HEK293 (cell line): Measurements from ENCODE around the gene PCSK5.

ENCODE experiments used
- CTCF ChIA-PET: fragments of 350-600 bp; formaldehyde crosslinking; extraction: SDS; loops from one replicate; lab custom pipeline; 2021; ENCODE audit warnings: antibody characterized with exemption; lab: Yijun Ruan, JAX
- POLR2A ChIA-PET: fragments of 300-600 bp; formaldehyde crosslinking; extraction: SDS; loops from one replicate; lab custom pipeline; 2020; ENCODE audit warnings: antibody characterized with exemption, inconsistent platforms; lab: Yijun Ruan, JAX
- H3K27ac ChIP-seq: fragments of 200-500 bp; sonication (Bioruptor generic); 2 replicates; pipeline ENCODE4 v1.5.1; 2014; ENCODE audit warnings: low read depth, low read length, control low read depth, inconsistent platforms; ENCODE audit errors: extremely low read depth
- H3K36me3 ChIP-seq, 2 experiments: fragments of 200-500 bp in 1 of 2; sonication (Bioruptor generic) in 1 of 2; 1 replicate in 1 of 2; 2 replicates in 1 of 2; pipeline ENCODE4 v1.5.1; 2014 to 2017; ENCODE audit warnings: inconsistent platforms in 2 of 2, low read length in 2 of 2; ENCODE audit not compliant: control insufficient read depth in 2 of 2, insufficient read depth in 1 of 2
- H3K4me1 ChIP-seq: fragments of 200-500 bp; sonication (Bioruptor generic); 2 replicates; pipeline ENCODE4 v1.5.1; 2014; ENCODE audit warnings: mild to moderate bottlenecking, low read length, inconsistent platforms; ENCODE audit not compliant: control insufficient read depth, insufficient read depth
- H3K4me3 ChIP-seq: 2 replicates; pipeline ENCODE4 v1.5.1; 2011; ENCODE audit warnings: low read depth, mild to moderate bottlenecking, control low read depth, low read length, moderate library complexity
- H3K9me3 ChIP-seq: fragments of 200-500 bp; sonication (Bioruptor generic); 2 replicates; pipeline ENCODE4 v1.5.1; 2014; ENCODE audit warnings: low read depth, low read length, inconsistent platforms; ENCODE audit not compliant: control insufficient read depth, insufficient read depth
- FEZF1 ChIP-seq: fragments of 450-650 bp; formaldehyde crosslinking; IDR thresholded peaks from 2 replicates; pipeline ENCODE4 v1.5.1; 2016; ENCODE audit warnings: missing biosample characterization, missing genetic modification characterization
- GFI1B ChIP-seq: fragments of 450-650 bp; formaldehyde crosslinking; IDR thresholded peaks from 2 replicates; pipeline ENCODE4 v1.5.1; 2016; ENCODE audit warnings: missing biosample characterization, missing genetic modification characterization
- GLIS1 ChIP-seq: fragments of 450-650 bp; formaldehyde crosslinking; IDR thresholded peaks from 2 replicates; pipeline ENCODE4 v1.5.1; 2016; ENCODE audit warnings: missing biosample characterization, missing genetic modification characterization
- KLF1 ChIP-seq: fragments of 450-650 bp; formaldehyde crosslinking; IDR thresholded peaks from 2 replicates; pipeline ENCODE4 v1.5.1; 2016; ENCODE audit warnings: missing biosample characterization, missing genetic modification characterization
- KLF16 ChIP-seq: fragments of 450-650 bp; formaldehyde crosslinking; IDR thresholded peaks from 2 replicates; pipeline ENCODE4 v1.5.1; 2017; ENCODE audit warnings: missing biosample characterization, missing genetic modification characterization
- MZF1 ChIP-seq: fragments of 450-650 bp; formaldehyde crosslinking; IDR thresholded peaks from 2 replicates; pipeline ENCODE4 v1.5.1; 2017; ENCODE audit warnings: missing biosample characterization, missing genetic modification characterization, borderline replicate concordance
- SP7 ChIP-seq: fragments of 450-650 bp; formaldehyde crosslinking; IDR thresholded peaks from 2 replicates; pipeline ENCODE4 v1.5.1; 2016; ENCODE audit warnings: missing biosample characterization, missing genetic modification characterization
- TRIM28 ChIP-seq: IDR thresholded peaks from 2 replicates; pipeline ENCODE4 v1.6.1; 2011; ENCODE audit warnings: low read length, control low read depth, borderline replicate concordance
- YY2 ChIP-seq: fragments of 450-650 bp; formaldehyde crosslinking; IDR thresholded peaks from 2 replicates; pipeline ENCODE4 v1.5.1; 2016; ENCODE audit warnings: missing biosample characterization, missing genetic modification characterization
- ZNF23 ChIP-seq: fragments of 450-650 bp; formaldehyde crosslinking; IDR thresholded peaks from 2 replicates; pipeline ENCODE4 v1.5.1; 2016; ENCODE audit warnings: missing biosample characterization, missing genetic modification characterization, borderline replicate concordance
- ZNF24 ChIP-seq: fragments of 450-650 bp; formaldehyde crosslinking; IDR thresholded peaks from 2 replicates; pipeline ENCODE4 v1.5.1; 2016; ENCODE audit warnings: missing biosample characterization, missing genetic modification characterization
- ZNF292 ChIP-seq: fragments of 450-650 bp; formaldehyde crosslinking; IDR thresholded peaks from 2 replicates; pipeline ENCODE4 v1.5.1; 2016; ENCODE audit warnings: low read depth, missing biosample characterization, missing genetic modification characterization, borderline replicate concordance
- ZNF366 ChIP-seq: fragments of 450-650 bp; formaldehyde crosslinking; conservative IDR thresholded peaks from 2 replicates; pipeline ENCODE4 v1.5.1; 2016; ENCODE audit warnings: missing biosample characterization, missing genetic modification characterization
- ZNF394 ChIP-seq: fragments of 450-650 bp; formaldehyde crosslinking; IDR thresholded peaks from 2 replicates; pipeline ENCODE4 v1.5.1; 2016; ENCODE audit warnings: missing biosample characterization, missing genetic modification characterization, mild to moderate bottlenecking, moderate library complexity, borderline replicate concordance
- ZNF404 ChIP-seq: fragments of 450-650 bp; formaldehyde crosslinking; IDR thresholded peaks from 2 replicates; pipeline ENCODE4 v1.5.1; 2017; ENCODE audit warnings: missing biosample characterization, missing genetic modification characterization
- ZNF660 ChIP-seq: fragments of 450-650 bp; IDR thresholded peaks from 2 replicates; pipeline ENCODE4 v1.5.1; 2018; ENCODE audit warnings: missing biosample characterization, mild to moderate bottlenecking, missing genetic modification characterization
- ZNF76 ChIP-seq: fragments of 450-650 bp; formaldehyde crosslinking; IDR thresholded peaks from 2 replicates; pipeline ENCODE4; 2016; ENCODE audit warnings: low read depth, missing biosample characterization, missing genetic modification characterization, borderline replicate concordance
- ZNF837 ChIP-seq: fragments of 450-650 bp; formaldehyde crosslinking; IDR thresholded peaks from 2 replicates; pipeline ENCODE4 v1.5.1; 2016; ENCODE audit warnings: missing biosample characterization, missing genetic modification characterization
- TF ChIP-seq, protein P1 (sequence below): fragments of 450-650 bp; formaldehyde crosslinking; IDR thresholded peaks from 2 replicates; pipeline ENCODE4 v1.5.1; 2017; ENCODE audit warnings: missing biosample characterization, missing genetic modification characterization
- TF ChIP-seq, protein P2 (sequence below): fragments of 450-650 bp; formaldehyde crosslinking; IDR thresholded peaks from 2 replicates; pipeline ENCODE4 v1.5.1; 2016; ENCODE audit warnings: missing biosample characterization, missing genetic modification characterization
- TF ChIP-seq, protein P3 (sequence below): fragments of 450-650 bp; formaldehyde crosslinking; optimal IDR thresholded peaks from 2 replicates; pipeline ENCODE3; 2016; ENCODE audit warnings: missing biosample characterization, mild to moderate bottlenecking, missing genetic modification characterization
- TF ChIP-seq, protein P4 (sequence below): fragments of 450-650 bp; formaldehyde crosslinking; conservative IDR thresholded peaks from 2 replicates; pipeline ENCODE4 v1.5.1; 2016; ENCODE audit warnings: low read depth, missing biosample characterization, missing genetic modification characterization
- TF ChIP-seq, protein P5 (sequence below): fragments of 450-650 bp; formaldehyde crosslinking; IDR thresholded peaks from 2 replicates; pipeline ENCODE4 v1.5.1; 2016; ENCODE audit warnings: missing biosample characterization, missing genetic modification characterization
- TF ChIP-seq, protein P6 (sequence below): fragments of 450-650 bp; formaldehyde crosslinking; IDR thresholded peaks from 2 replicates; pipeline ENCODE4 v1.5.1; 2016; ENCODE audit warnings: missing biosample characterization, missing genetic modification characterization

PCSK5 gene

DNA sequence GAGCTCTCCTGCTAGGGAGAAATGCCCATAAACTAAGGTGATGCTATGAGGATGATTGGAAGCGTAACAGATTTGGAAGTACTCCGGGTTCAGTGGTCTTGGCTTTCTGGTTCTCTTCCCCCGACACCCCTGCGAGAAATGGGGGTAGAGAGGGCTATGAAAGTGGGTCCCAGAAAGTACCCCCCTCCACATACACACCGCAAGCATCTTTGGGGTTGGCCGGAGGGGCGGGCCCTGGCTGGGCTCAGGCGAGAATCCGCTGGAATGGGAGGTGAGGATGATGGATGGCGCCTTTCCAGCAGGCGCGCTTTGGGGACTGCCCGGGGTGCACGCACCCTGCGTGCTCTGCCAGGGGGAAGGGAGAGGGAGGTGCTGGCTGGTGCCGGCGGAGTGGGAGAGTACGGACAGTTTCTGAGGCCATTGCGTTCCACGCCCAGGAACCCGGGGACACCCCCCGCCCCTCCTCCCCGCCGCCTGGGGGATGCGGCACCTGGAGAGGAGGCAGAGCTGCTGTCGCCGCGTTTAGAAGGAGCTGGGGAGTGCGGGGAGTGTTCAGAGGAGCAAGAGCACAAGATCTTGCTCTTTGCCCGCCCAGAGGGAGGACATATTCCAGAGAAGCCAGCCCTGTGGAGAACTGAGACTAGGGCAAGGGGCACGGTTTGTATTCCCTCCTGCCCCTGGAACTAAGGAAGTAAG, 1.9 kb downstream of the PCSK5 start:
- Histone ChIP-seq H3K36me3 (no peaks in the 10 kb centered on the region), H3K4me1 (peaks cover 11% of the 10 kb centered on the region), H3K4me3 (peak overlapping the region; percentile 81), H3K27ac (peak overlapping the region; percentile 11; the same call in 1 of the 2 replicates), H3K9me3 (no peaks in the 10 kb centered on the region)
- ChIA-PET CTCF (interaction anchor here (0.7 to 1.2 kb wide), 2 partner anchors 26 to 268 kb away, joined by 3 read pairs; no protein-coding TSS in a partner anchor), POLR2A (interaction anchor here (0.9 to 2.4 kb wide), 3 partner anchors 11 to 87 kb away, joined by 3 to 19 read pairs (median 4); no protein-coding TSS in a partner anchor)
- TF ChIP-seq ZNF660 (tag by site-specific recombination) (0 out of 2 replicates have a peak, but pooled peaks have one; percentile 14), ZNF76 (tag by site-specific recombination) (no peak), SP7 (tag by site-specific recombination) (peak; percentile 69), ZNF837 (tag by site-specific recombination) (no peak), YY2 (no peak), ZNF23 (tag by site-specific recombination) (no peak), TRIM28 (no peak), ZNF404 (tag by site-specific recombination) (no peak), ZNF394 (tag by site-specific recombination) (0 out of 2 replicates have a peak, but pooled peaks have one; percentile 26), FEZF1 (tag by site-specific recombination) (no peak), ZNF24 (tag by site-specific recombination) (peak; percentile 31; the same call in 1 of the 2 replicates), KLF1 (tag by site-specific recombination) (peak; percentile 58), KLF16 (tag by site-specific recombination) (peak; percentile 88), ZNF366 (tag by site-specific recombination) (peak; percentile 77), GFI1B (tag by site-specific recombination) (no peak), MZF1 (tag by site-specific recombination) (0 out of 2 replicates have a peak, but pooled peaks have one; percentile 28), GLIS1 (tag by site-specific recombination) (peak; percentile 79), ZNF292 (tag by site-specific recombination) (no peak)
- TF ChIP-seq, protein P1, sequence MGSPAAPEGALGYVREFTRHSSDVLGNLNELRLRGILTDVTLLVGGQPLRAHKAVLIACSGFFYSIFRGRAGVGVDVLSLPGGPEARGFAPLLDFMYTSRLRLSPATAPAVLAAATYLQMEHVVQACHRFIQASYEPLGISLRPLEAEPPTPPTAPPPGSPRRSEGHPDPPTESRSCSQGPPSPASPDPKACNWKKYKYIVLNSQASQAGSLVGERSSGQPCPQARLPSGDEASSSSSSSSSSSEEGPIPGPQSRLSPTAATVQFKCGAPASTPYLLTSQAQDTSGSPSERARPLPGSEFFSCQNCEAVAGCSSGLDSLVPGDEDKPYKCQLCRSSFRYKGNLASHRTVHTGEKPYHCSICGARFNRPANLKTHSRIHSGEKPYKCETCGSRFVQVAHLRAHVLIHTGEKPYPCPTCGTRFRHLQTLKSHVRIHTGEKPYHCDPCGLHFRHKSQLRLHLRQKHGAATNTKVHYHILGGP: no peak
- TF ChIP-seq, protein P2, sequence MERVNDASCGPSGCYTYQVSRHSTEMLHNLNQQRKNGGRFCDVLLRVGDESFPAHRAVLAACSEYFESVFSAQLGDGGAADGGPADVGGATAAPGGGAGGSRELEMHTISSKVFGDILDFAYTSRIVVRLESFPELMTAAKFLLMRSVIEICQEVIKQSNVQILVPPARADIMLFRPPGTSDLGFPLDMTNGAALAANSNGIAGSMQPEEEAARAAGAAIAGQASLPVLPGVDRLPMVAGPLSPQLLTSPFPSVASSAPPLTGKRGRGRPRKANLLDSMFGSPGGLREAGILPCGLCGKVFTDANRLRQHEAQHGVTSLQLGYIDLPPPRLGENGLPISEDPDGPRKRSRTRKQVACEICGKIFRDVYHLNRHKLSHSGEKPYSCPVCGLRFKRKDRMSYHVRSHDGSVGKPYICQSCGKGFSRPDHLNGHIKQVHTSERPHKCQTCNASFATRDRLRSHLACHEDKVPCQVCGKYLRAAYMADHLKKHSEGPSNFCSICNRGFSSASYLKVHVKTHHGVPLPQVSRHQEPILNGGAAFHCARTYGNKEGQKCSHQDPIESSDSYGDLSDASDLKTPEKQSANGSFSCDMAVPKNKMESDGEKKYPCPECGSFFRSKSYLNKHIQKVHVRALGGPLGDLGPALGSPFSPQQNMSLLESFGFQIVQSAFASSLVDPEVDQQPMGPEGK (tag by site-specific recombination): peak; percentile 87
- TF ChIP-seq, protein P3, sequence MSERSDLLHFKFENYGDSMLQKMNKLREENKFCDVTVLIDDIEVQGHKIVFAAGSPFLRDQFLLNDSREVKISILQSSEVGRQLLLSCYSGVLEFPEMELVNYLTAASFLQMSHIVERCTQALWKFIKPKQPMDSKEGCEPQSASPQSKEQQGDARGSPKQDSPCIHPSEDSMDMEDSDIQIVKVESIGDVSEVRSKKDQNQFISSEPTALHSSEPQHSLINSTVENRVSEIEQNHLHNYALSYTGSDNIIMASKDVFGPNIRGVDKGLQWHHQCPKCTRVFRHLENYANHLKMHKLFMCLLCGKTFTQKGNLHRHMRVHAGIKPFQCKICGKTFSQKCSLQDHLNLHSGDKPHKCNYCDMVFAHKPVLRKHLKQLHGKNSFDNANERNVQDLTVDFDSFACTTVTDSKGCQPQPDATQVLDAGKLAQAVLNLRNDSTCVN (tag by site-specific recombination): peak; percentile 83
- TF ChIP-seq, protein P4, sequence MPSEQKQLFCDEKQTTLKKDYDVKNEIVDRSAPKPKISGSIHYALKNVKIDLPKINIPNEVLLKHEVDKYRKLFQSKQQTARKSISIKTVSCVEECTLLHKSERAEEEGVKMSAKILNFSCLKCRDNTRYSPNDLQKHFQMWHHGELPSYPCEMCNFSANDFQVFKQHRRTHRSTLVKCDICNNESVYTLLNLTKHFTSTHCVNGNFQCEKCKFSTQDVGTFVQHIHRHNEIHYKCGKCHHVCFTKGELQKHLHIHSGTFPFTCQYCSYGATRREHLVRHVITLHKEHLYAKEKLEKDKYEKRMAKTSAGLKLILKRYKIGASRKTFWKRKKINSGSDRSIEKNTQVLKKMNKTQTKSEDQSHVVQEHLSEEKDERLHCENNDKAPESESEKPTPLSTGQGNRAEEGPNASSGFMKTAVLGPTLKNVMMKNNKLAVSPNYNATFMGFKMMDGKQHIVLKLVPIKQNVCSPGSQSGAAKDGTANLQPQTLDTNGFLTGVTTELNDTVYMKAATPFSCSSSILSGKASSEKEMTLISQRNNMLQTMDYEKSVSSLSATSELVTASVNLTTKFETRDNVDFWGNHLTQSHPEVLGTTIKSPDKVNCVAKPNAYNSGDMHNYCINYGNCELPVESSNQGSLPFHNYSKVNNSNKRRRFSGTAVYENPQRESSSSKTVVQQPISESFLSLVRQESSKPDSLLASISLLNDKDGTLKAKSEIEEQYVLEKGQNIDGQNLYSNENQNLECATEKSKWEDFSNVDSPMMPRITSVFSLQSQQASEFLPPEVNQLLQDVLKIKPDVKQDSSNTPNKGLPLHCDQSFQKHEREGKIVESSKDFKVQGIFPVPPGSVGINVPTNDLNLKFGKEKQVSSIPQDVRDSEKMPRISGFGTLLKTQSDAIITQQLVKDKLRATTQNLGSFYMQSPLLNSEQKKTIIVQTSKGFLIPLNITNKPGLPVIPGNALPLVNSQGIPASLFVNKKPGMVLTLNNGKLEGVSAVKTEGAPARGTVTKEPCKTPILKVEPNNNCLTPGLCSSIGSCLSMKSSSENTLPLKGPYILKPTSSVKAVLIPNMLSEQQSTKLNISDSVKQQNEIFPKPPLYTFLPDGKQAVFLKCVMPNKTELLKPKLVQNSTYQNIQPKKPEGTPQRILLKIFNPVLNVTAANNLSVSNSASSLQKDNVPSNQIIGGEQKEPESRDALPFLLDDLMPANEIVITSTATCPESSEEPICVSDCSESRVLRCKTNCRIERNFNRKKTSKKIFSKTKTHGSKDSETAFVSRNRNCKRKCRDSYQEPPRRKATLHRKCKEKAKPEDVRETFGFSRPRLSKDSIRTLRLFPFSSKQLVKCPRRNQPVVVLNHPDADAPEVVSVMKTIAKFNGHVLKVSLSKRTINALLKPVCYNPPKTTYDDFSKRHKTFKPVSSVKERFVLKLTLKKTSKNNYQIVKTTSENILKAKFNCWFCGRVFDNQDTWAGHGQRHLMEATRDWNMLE (tag by site-specific recombination): no peak
- TF ChIP-seq, protein P5, sequence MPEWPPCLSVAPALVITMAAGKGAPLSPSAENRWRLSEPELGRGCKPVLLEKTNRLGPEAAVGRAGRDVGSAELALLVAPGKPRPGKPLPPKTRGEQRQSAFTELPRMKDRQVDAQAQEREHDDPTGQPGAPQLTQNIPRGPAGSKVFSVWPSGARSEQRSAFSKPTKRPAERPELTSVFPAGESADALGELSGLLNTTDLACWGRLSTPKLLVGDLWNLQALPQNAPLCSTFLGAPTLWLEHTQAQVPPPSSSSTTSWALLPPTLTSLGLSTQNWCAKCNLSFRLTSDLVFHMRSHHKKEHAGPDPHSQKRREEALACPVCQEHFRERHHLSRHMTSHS: no peak
- TF ChIP-seq, protein P6, sequence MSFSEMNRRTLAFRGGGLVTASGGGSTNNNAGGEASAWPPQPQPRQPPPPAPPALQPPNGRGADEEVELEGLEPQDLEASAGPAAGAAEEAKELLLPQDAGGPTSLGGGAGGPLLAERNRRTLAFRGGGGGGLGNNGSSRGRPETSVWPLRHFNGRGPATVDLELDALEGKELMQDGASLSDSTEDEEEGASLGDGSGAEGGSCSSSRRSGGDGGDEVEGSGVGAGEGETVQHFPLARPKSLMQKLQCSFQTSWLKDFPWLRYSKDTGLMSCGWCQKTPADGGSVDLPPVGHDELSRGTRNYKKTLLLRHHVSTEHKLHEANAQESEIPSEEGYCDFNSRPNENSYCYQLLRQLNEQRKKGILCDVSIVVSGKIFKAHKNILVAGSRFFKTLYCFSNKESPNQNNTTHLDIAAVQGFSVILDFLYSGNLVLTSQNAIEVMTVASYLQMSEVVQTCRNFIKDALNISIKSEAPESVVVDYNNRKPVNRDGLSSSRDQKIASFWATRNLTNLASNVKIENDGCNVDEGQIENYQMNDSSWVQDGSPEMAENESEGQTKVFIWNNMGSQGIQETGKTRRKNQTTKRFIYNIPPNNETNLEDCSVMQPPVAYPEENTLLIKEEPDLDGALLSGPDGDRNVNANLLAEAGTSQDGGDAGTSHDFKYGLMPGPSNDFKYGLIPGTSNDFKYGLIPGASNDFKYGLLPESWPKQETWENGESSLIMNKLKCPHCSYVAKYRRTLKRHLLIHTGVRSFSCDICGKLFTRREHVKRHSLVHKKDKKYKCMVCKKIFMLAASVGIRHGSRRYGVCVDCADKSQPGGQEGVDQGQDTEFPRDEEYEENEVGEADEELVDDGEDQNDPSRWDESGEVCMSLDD (tag by site-specific recombination): peak; percentile 67
